NT2/D1 (cell line): ENCODE data around the gene AFF3.

Experiments
- SUZ12 ChIP-seq: IDR thresholded peaks from 2 replicates; pipeline ENCODE4 v1.6.1; 2011; ENCODE audit not compliant: insufficient read length, insufficient read depth; ENCODE audit errors: extremely low read depth
- YY1 ChIP-seq: IDR thresholded peaks from 2 replicates; pipeline ENCODE4 v1.6.1; 2011; ENCODE audit not compliant: insufficient read length, insufficient read depth
- ZNF274 ChIP-seq: IDR thresholded peaks from 2 replicates; pipeline ENCODE4 v1.6.1; 2011; ENCODE audit warnings: mild to moderate bottlenecking, low read depth, low read length

DNA sequence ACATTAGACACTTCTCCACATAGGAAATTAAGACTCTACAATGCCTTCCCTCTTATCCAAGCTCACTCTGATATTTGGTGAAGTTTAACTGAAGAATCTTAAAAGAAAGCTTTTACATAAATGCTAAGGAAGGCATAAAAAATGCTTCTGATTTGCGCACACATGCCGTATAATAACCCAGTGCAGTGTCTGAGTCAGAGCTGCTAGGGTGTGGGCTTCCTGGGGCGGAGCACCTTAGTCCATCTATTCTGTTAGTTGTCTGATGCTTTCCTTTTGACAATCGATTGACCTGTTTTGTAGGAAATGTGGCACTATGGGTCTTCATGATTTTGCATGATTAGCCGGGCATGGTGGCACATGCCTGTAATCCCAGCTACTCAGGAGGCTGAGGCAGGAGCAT lies 231.5 kb downstream of the AFF3 start:
- TF ChIP-seq YY1 (no peak), SUZ12 (no peak), ZNF274 (no peak)
